A204.1 (cell line): Measurements from ENCODE around the gene GATC.

Source experiments
- FAIRE-seq: peaks from 2 replicates; lab custom pipeline; 2012; peaks lifted over from hg19 to GRCh38; lab: Jason Lieb, UNC

The GATC gene

GRCh38 chr12:120445911-120446843 is at the start of gene GATC, which contains the start of gene TRIAP1:
GATC (plus strand) TSS chr12:120446444; CDS start chr12:120446481, 37 bp downstream.
TRIAP1 (minus strand) TSS chr12:120446384; CDS start chr12:120446372, 12 bp downstream.
- FAIRE-seq, result no peak

- FAIRE-seq, result no peak
Observed at GRCh38 chr12:120397824-120398540, 48.3 kb upstream of the GATC start.

- no peak for FAIRE-seq
Observed at GRCh38 chr12:120399531-120399930, 46.7 kb upstream of the GATC start.

GRCh38 chr12:120402217-120402616 is 44.0 kb upstream of the GATC start:
- FAIRE-seq, result no peak

GRCh38 chr12:120403869-120404268 is 42.4 kb upstream of the GATC start:
- FAIRE-seq, result no peak

- no peak for FAIRE-seq
Observed at GRCh38 chr12:120404271-120404670, 42.0 kb upstream of the GATC start.

GRCh38 chr12:120406069-120406468 is 40.2 kb upstream of the GATC start:
- no peak for FAIRE-seq

GRCh38 chr12:120406553-120406952 is 39.7 kb upstream of the GATC start:
- no peak for FAIRE-seq

- no peak for FAIRE-seq
Observed at GRCh38 chr12:120408771-120409170, 37.5 kb upstream of the GATC start.

GRCh38 chr12:120412421-120412820 is 33.8 kb upstream of the GATC start:
- FAIRE-seq, result no peak

GRCh38 chr12:120413901-120414695 is 32.1 kb upstream of the GATC start:
- no peak for FAIRE-seq

- no peak for FAIRE-seq
Observed at GRCh38 chr12:120416490-120417216, 29.6 kb upstream of the GATC start.

- FAIRE-seq, result no peak
Observed at GRCh38 chr12:120417917-120418580, 28.2 kb upstream of the GATC start.

GRCh38 chr12:120421701-120422100 is 24.5 kb upstream of the GATC start:
- FAIRE-seq, result no peak

- FAIRE-seq, result no peak
Observed at GRCh38 chr12:120422892-120423456, 23.3 kb upstream of the GATC start.

GRCh38 chr12:120425797-120426196 is 20.4 kb upstream of the GATC start:
- FAIRE-seq, result no peak

- FAIRE-seq, result no peak
Observed at GRCh38 chr12:120428597-120429229, 17.5 kb upstream of the GATC start.

- FAIRE-seq, result no peak
Observed at GRCh38 chr12:120429368-120429767, 16.9 kb upstream of the GATC start.

GRCh38 chr12:120432772-120433525 is 13.3 kb upstream of the GATC start:
- FAIRE-seq, result no peak
